Suprapubic skin (tissue), 4 donors: ENCODE results near the gene SYNE3. TPM values are rescaled to one million over a fixed set of nuclear protein-coding genes. Genes with fewer than 3 reads are reported as not detected.

Experiments
- DNase-seq, 2 donors: peaks; one replicate each; pipeline ENCODE4 v3.0.0-alpha.2; 2019; ENCODE audit warnings: low spot score in 2 of 2
- H3K27ac ChIP-seq: fragments of 200-600 bp; sonication (generic); one replicate; pipeline ENCODE4 v1.5.1; 2019
- H3K27me3 ChIP-seq: fragments of 200-600 bp; sonication (generic); one replicate; pipeline ENCODE4 v1.5.1; 2019
- H3K36me3 ChIP-seq: fragments of 200-600 bp; sonication (generic); one replicate; pipeline ENCODE4 v1.5.1; 2019
- H3K4me1 ChIP-seq: fragments of 200-600 bp; sonication (generic); one replicate; pipeline ENCODE4 v1.5.1; 2019
- H3K4me3 ChIP-seq: fragments of 200-600 bp; sonication (generic); one replicate; pipeline ENCODE4 v1.5.1; 2019; ENCODE audit warnings: mild to moderate bottlenecking
- H3K9me3 ChIP-seq: fragments of 200-600 bp; sonication (generic); one replicate; pipeline ENCODE4 v1.5.1; 2019
- EP300 ChIP-seq: sonication (generic); formaldehyde crosslinking; IDR thresholded peaks from one replicate; pipeline ENCODE4 v1.6.1; 2017; ENCODE audit warnings: antibody characterized with exemption
- POLR2A ChIP-seq, 2 donors: fragments of 450-650 bp; IDR thresholded peaks; one replicate each; pipeline ENCODE4 v1.6.1; 2017; ENCODE audit warnings: antibody characterized with exemption in 2 of 2, mild to moderate bottlenecking in 2 of 2, moderate library complexity in 2 of 2
- POLR2AphosphoS5 ChIP-seq, 3 donors: sonication (generic); formaldehyde crosslinking; IDR thresholded peaks; one replicate each; pipeline ENCODE4 v1.6.1; 2017; ENCODE audit warnings: antibody characterized with exemption in 3 of 3
- WGBS: methylation state at CpG from one replicate; pipeline ENCODE4 v1.1.5; 2018; 5-methylcytosine and 5-hydroxymethylcytosine counted together
- total RNA-seq, 4 donors: library from RNA; depleted of rRNA; stranded (reverse); fragments of >200 nt; gene quantifications; one replicate each; pipeline ENCODE4 v1.1.0, GENCODE V29; 2016
- TF ChIP-seq, protein P1 (sequence below), 2 donors: fragments of 200-600 bp in 1 of 2; fragments of 450-650 bp in 1 of 2; sonication (generic) in 1 of 2; IDR thresholded peaks; one replicate each; pipeline ENCODE4 v1.5.1; 2016 to 2019; ENCODE audit warnings: antibody characterized with exemption in 2 of 2, mild to moderate bottlenecking in 1 of 2, moderate library complexity in 1 of 2

The SYNE3 gene, protein sequence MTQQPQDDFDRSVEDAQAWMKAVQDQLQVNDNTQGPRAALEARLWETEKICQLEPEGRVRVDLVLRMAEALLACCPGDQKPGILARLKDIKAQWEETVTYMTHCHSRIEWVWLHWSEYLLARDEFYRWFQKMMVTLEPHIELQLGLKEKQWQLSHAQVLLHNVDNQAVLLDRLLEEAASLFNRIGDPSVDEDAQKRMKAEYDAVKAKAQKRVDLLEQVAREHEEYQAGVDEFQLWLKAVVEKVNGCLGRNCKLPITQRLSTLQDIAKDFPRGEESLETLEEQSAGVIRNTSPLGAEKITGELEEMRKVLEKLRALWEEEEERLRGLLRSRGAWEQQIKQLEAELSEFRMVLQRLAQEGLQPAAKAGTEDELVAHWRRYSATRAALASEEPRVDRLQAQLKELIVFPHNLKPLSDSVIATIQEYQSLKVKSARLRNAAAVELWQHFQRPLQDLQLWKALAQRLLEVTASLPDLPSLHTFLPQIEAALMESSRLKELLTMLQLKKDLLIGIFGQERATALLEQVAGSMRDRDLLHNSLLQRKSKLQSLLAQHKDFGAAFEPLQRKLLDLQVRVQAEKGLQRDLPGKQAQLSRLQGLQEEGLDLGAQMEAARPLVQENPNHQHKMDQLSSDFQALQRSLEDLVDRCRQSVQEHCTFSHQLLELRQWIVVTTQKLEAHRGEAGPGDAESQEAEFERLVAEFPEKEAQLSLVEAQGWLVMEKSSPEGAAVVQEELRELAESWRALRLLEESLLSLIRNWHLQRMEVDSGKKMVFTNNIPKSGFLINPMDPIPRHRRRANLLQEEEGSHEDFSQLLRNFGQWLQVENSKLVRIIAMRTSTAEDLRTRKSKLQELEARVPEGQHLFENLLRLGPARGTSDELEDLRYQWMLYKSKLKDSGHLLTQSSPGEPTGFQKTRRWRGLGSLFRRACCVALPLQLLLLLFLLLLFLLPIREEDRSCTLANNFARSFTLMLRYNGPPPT
- 10 to 100 TPM in 2 of 4 donors, 1 to 10 TPM in 2; 9.1 to 21.4 (median 12.8) TPM for total RNA-seq

DNA sequence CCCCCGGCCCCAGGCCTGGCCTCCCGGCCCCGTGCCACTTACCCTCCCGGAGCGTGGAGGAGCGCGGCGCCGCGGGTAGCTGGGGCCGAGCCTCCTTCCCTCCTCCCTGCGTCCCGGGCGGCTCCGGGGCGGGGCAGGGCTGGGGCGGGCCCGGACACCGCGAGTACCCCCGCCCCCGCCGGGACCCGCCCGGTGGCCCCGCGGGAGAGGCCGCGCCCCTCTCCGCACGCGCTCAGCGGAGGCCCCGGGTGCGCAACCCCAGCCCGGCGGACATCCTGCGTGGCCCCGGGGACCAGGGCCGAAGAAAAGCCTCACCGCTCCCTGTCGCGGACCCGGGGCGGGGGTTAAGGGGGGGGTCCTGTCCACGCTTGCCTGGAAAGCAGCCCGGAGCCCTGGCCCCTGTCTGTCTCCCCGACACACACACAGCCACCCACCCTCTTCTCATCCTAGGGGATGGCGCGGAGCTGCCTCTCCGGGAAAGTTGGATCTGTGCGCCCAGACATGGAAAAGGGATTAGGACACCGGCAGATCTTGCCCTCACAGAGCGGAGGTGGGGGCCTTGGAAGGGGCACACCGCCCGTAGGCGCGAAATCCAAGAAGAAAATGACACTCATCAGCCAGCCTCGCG, at the start of gene SYNE3:
TSS of gene SYNE3 (minus strand) at position 97 of the 628 bp plus-strand sequence. CDS start 40,829 bp downstream, outside the sequence.
- H3K9me3 ChIP-seq = no peaks in the 10 kb centered on the region
- no peaks in the 10 kb centered on the region for H3K36me3 ChIP-seq
- TF ChIP-seq POLR2AphosphoS5 (IDR thresholded peaks at IDR 0.05) (no peak), POLR2A (IDR thresholded peaks at IDR 0.05) (peak in 1 of 2 donors; percentile 21)
- H3K4me1 ChIP-seq = peaks cover 75% of the 10 kb centered on the region
- H3K27ac ChIP-seq = peak within 1 kb of the TSS; percentile 96
- peak; percentile 80 to 84 for DNase-seq
- no CpG with 5 or more reads among the region's 60 CpGs for WGBS
- H3K27me3 ChIP-seq = no peaks in the 10 kb centered on the region
- peak within 1 kb of the TSS; percentile 82 for H3K4me3 ChIP-seq

DNA sequence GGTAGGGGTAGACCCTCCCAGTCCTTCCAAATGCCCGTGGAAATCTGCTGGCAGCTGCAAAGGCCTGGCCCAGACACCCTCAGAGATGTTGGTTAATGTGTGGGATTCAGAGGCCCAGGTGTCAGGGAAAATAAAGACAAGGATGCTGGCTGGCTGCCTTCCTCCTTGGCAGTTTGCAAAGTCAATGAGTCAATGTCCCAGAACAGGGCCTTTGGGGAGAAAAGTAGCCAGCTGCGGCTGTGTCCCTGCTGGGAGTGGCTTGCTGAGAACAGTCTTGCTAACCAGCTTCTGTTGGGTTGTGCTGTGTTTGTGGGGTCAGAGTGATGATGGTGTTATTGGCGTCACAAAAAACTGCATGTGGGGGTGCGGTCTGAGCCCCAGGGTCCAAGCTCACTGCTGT, 47.6 kb upstream of the SYNE3 start:
- DNase-seq = no peak
- TF ChIP-seq POLR2A (IDR thresholded peaks at IDR 0.05) (no peak), EP300 (no peak), POLR2AphosphoS5 (IDR thresholded peaks at IDR 0.05) (no peak)
- TF ChIP-seq, protein P1, sequence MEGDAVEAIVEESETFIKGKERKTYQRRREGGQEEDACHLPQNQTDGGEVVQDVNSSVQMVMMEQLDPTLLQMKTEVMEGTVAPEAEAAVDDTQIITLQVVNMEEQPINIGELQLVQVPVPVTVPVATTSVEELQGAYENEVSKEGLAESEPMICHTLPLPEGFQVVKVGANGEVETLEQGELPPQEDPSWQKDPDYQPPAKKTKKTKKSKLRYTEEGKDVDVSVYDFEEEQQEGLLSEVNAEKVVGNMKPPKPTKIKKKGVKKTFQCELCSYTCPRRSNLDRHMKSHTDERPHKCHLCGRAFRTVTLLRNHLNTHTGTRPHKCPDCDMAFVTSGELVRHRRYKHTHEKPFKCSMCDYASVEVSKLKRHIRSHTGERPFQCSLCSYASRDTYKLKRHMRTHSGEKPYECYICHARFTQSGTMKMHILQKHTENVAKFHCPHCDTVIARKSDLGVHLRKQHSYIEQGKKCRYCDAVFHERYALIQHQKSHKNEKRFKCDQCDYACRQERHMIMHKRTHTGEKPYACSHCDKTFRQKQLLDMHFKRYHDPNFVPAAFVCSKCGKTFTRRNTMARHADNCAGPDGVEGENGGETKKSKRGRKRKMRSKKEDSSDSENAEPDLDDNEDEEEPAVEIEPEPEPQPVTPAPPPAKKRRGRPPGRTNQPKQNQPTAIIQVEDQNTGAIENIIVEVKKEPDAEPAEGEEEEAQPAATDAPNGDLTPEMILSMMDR (IDR thresholded peaks at IDR 0.05) = no peak
- Histone ChIP-seq H3K4me3 (no peak overlapping the region), H3K27me3 (no peaks in the 10 kb centered on the region), H3K4me1 (peaks cover 3% of the 10 kb centered on the region), H3K9me3 (no peaks in the 10 kb centered on the region), H3K36me3 (no peaks in the 10 kb centered on the region), H3K27ac (no peak overlapping the region)
- 47% methylated on average over 4 of the region's 4 CpGs for WGBS

DNA sequence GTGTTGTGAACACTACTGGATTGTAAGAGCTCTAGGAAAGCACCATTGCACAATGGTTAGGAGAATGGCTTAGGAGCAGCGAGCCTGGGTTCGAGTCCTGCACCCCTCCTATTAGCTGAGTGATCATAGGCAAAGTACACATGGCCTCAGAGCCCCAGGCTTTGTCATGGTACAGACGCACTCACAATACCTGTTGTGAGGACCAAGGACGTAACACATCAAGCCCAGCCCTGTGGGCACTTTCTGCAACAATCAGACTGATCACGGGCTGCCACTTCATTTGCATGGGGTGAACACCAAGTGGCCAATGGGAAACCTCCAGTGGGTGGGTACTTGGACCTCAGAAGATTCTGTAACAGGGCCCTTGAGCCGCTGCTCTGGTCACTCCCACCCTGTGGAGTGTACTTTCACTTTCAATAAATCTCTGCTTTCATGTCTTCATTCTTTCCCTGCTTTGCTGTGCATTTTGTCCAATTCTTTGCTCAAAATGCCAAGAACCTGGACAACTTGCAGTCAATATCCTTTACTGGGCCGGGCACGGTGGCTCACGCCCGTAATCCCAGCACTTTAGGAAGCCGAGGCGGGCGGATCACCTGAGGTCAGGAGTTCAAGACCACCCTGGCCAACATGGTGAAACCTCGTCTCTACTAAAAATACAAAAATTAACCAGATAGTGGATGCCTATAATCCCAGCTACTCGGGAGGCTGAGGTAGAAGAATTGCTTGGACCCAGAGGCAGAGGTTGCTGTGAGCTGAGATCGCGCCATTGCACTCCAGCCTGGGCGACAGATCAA, 46.6 kb upstream of the SYNE3 start:
- Histone ChIP-seq H3K4me1 (peaks cover 3% of the 10 kb centered on the region), H3K4me3 (no peak overlapping the region), H3K27ac (no peak overlapping the region), H3K36me3 (no peaks in the 10 kb centered on the region), H3K27me3 (no peaks in the 10 kb centered on the region), H3K9me3 (no peaks in the 10 kb centered on the region)
- TF ChIP-seq, protein P1 (IDR thresholded peaks at IDR 0.05) = no peak
- TF ChIP-seq EP300 (no peak), POLR2A (IDR thresholded peaks at IDR 0.05) (no peak), POLR2AphosphoS5 (IDR thresholded peaks at IDR 0.05) (no peak)
- DNase-seq = no peak
- WGBS = 84% methylated on average over 18 of the region's 18 CpGs

DNA sequence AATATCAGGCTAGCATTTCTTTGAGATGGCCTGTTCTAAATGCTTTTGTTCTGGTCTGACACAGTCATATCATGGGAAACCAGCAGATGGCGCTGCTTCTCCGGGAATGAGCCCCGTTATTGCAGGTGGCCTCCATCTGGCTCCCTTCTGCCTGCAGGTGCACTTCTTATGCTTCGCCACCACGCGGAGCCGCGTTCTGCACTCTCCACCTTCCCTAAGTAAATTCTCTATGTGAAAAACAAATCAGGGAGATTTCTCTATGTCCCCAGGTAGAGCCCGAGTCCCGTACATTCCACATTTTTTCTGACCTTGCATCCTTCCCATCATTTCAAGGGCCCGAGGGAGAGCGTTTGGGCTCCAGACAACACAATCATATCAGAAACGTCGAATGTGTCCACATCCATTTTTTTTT, 44.6 kb upstream of the SYNE3 start:
- Histone ChIP-seq H3K4me1 (peaks cover 3% of the 10 kb centered on the region), H3K36me3 (no peaks in the 10 kb centered on the region), H3K27ac (no peak overlapping the region), H3K9me3 (no peaks in the 10 kb centered on the region), H3K27me3 (no peaks in the 10 kb centered on the region), H3K4me3 (no peak overlapping the region)
- TF ChIP-seq, protein P1 (IDR thresholded peaks at IDR 0.05) = peak; percentile 90 to 97
- TF ChIP-seq POLR2AphosphoS5 (IDR thresholded peaks at IDR 0.05) = no peak
- 8% methylated on average over 14 of the region's 14 CpGs for WGBS
- peak; percentile 87 to 90 for DNase-seq

DNA sequence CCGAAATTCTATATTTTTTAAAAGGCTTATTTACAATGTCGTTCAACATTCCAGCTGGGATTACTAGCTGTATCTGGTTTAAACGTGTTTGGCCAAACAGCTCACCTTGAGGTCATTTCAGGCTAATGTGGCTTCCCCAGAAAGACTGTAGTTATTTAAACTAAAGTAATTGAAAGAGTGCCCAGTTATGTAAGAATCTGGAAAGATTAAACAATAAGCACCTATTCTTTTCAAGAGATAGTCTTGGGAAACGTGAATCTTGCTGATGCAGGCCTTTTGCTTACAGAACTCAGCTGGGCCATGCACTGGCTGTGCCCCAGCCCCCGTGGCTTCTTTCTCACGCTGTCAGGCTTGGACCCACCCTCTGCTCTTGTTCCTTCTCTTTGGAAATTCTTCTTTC, 42.8 kb upstream of the SYNE3 start:
- peak in 1 of 2 donors; percentile 7 for DNase-seq
- Histone ChIP-seq H3K27me3 (no peaks in the 10 kb centered on the region), H3K9me3 (no peaks in the 10 kb centered on the region), H3K4me3 (no peak overlapping the region), H3K27ac (no peak overlapping the region), H3K4me1 (peaks cover 1% of the 10 kb centered on the region), H3K36me3 (no peaks in the 10 kb centered on the region)
- 42% methylated on average over 6 of the region's 6 CpGs for WGBS
- TF ChIP-seq, protein P1 (IDR thresholded peaks at IDR 0.05) = no peak
- TF ChIP-seq POLR2A (IDR thresholded peaks at IDR 0.05) = no peak
- no peak for TF ChIP-seq POLR2AphosphoS5 (IDR thresholded peaks at IDR 0.05)
- no peak for TF ChIP-seq EP300
